PC-3 (cell line): ENCODE results near the gene POM121. TPM values are rescaled to one million over a fixed set of nuclear protein-coding genes. Genes with fewer than 3 reads are reported as not detected.
"Not testable (repeated sequence)": the region's sequence is repeated elsewhere in the genome, so short reads cannot be mapped to it uniquely, and the experiment has no call there.

Experiments used
- ATAC-seq: fragments of 200-7000 bp; cut with Tn5 transposase; 2 replicates; pipeline ENCODE4 v1.9.1; 2020; ENCODE audit warnings: mild to moderate bottlenecking, moderate library complexity
- BruUV-seq: library from RNA; stranded (reverse); fragments of 400-500 nt; replicated peaks from 2 replicates; lab custom pipeline; 2021; lab: Mats Ljungman, UMichigan
- CTCF ChIA-PET: fragments of 300-600 bp; sonication (Branson Sonifier 250); formaldehyde crosslinking; loops from one replicate; lab custom pipeline; 2022; ENCODE audit warnings: antibody characterized with exemption; lab: Charles Lee
- POLR2A ChIA-PET: fragments of 300-600 bp; sonication (Branson Sonifier 250); formaldehyde crosslinking; loops from one replicate; lab custom pipeline; 2022; ENCODE audit warnings: antibody characterized with exemption; ENCODE audit not compliant: unreplicated experiment; lab: Charles Lee
- DNase-seq: peaks from one replicate; pipeline ENCODE4 v3.0.0-alpha.2; 2015
- H2AFZ ChIP-seq: fragments of 300-600 bp; sonication (generic); 2 replicates; pipeline ENCODE4 v1.6.0; 2016; ENCODE audit warnings: antibody characterized with exemption, low read length
- H3F3A ChIP-seq: fragments of 300-600 bp; sonication (generic); one replicate; pipeline ENCODE4 v1.6.0; 2017; ENCODE audit warnings: antibody characterized with exemption, low read length, control low read depth, mild to moderate bottlenecking; ENCODE audit not compliant: unreplicated experiment
- H3K27ac ChIP-seq: fragments of 300-600 bp; sonication (generic); 2 replicates; pipeline ENCODE4 v1.5.1; 2016; ENCODE audit warnings: mild to moderate bottlenecking, low read length
- H3K27me3 ChIP-seq: fragments of 300-600 bp; sonication (generic); 2 replicates; pipeline ENCODE4 v1.6.1; 2016; ENCODE audit warnings: low read length, mixed read lengths
- H3K36me3 ChIP-seq: fragments of 300-600 bp; sonication (generic); 2 replicates; pipeline ENCODE4 v1.6.1; 2016; ENCODE audit warnings: low read depth, mixed run types, low read length, mixed read lengths
- H3K4me1 ChIP-seq: fragments of 300-600 bp; sonication (generic); 2 replicates; pipeline ENCODE4 v1.5.1; 2016; ENCODE audit warnings: low read length; ENCODE audit not compliant: insufficient read depth
- H3K4me2 ChIP-seq: fragments of 300-600 bp; sonication (generic); 2 replicates; pipeline ENCODE4 v1.6.0; 2016; ENCODE audit warnings: low read length
- H3K4me3 ChIP-seq: fragments of 300-600 bp; sonication (generic); 2 replicates; pipeline ENCODE4 v1.5.1; 2016; ENCODE audit warnings: mild to moderate bottlenecking, low read length, mixed read lengths
- H3K79me2 ChIP-seq: fragments of 300-600 bp; sonication (generic); 2 replicates; pipeline ENCODE4 v1.6.1; 2017; ENCODE audit warnings: low read length, mixed read lengths
- H3K9ac ChIP-seq: fragments of 300-600 bp; sonication (generic); 2 replicates; pipeline ENCODE4 v1.6.0; 2016; ENCODE audit warnings: mild to moderate bottlenecking, low read length
- H3K9me2 ChIP-seq: fragments of 300-600 bp; sonication (generic); replicated peaks from 2 replicates; pipeline ENCODE4 v1.6.1; 2016; ENCODE audit warnings: mixed run types, low read length, mixed read lengths
- H3K9me3 ChIP-seq: fragments of 300-600 bp; sonication (generic); 2 replicates; pipeline ENCODE4 v1.6.1; 2016; ENCODE audit warnings: low read length, mixed read lengths
- H4K20me1 ChIP-seq: fragments of 300-600 bp; sonication (generic); 2 replicates; pipeline ENCODE4 v1.6.1; 2016; ENCODE audit warnings: low read length, mixed read lengths
- CTCF ChIP-seq: fragments of 300-600 bp; sonication (generic); conservative IDR thresholded peaks from 2 replicates; pipeline ENCODE4 v1.5.1; 2017; ENCODE audit warnings: antibody characterized with exemption, low read depth, mild to moderate bottlenecking, low read length
- intact Hi-C: fragments of 100-400 bp; cut with micrococcal nuclease; formaldehyde crosslinking; loops from 2 replicates; pipeline ENCODE4 v1.9.0; 2023
- total RNA-seq: library from RNA; depleted of rRNA; stranded (reverse); fragments of >200 nt; gene quantifications from 2 replicates; pipeline ENCODE4 v1.2.3, GENCODE V29; 2014

The POM121 gene
- total RNA-seq, 1 experiment from 2014 or later: 13.1 TPM

- H3K79me2 ChIP-seq, H3K4me3 ChIP-seq, H3K9ac ChIP-seq, H3F3A ChIP-seq, H3K4me2 ChIP-seq, intact Hi-C loops, H3K9me3 ChIP-seq, H3K9me2 ChIP-seq, H3K27ac ChIP-seq, H3K27me3 ChIP-seq, H2AFZ ChIP-seq, H3K4me1 ChIP-seq, POLR2A ChIA-PET, H4K20me1 ChIP-seq, BruUV-seq, DNase-seq, H3K36me3 ChIP-seq, CTCF ChIA-PET: not testable (repeated sequence)
- peak; percentile 20; the same call in 1 of the 2 replicates for ATAC-seq
- TF ChIP-seq CTCF: peak; percentile 34; the same call in 1 of the 2 replicates
These were observed 21.3 kb downstream of the POM121 start for GRCh38 chr7:72946130-72946745.

- ATAC-seq, H3K9me2 ChIP-seq, H3K27ac ChIP-seq, BruUV-seq, H3K4me3 ChIP-seq, DNase-seq, H3K4me1 ChIP-seq, H3K9ac ChIP-seq, H3K27me3 ChIP-seq, CTCF ChIA-PET, H2AFZ ChIP-seq, POLR2A ChIA-PET, H3K9me3 ChIP-seq, H3F3A ChIP-seq, intact Hi-C loops, H3K36me3 ChIP-seq, H3K4me2 ChIP-seq, H4K20me1 ChIP-seq, H3K79me2 ChIP-seq: not testable (repeated sequence)
These were observed 23.8 kb downstream of the POM121 start for GRCh38 chr7:72948714-72949113.

GRCh38 chr7:72949276-72949675, 24.4 kb downstream of the POM121 start:
- POLR2A ChIA-PET, H3K27ac ChIP-seq, CTCF ChIA-PET, intact Hi-C loops, H3K4me2 ChIP-seq, ATAC-seq, H3K9me2 ChIP-seq, H3K9ac ChIP-seq, H2AFZ ChIP-seq, H3F3A ChIP-seq, H3K4me1 ChIP-seq, H3K27me3 ChIP-seq, H4K20me1 ChIP-seq, BruUV-seq, DNase-seq, H3K4me3 ChIP-seq, H3K9me3 ChIP-seq, H3K36me3 ChIP-seq, H3K79me2 ChIP-seq: not testable (repeated sequence)

GRCh38 chr7:72949686-72950085, 24.8 kb downstream of the POM121 start:
- ATAC-seq, H3K79me2 ChIP-seq, H3K27me3 ChIP-seq, H3K9me3 ChIP-seq, CTCF ChIA-PET, H3F3A ChIP-seq, DNase-seq, H4K20me1 ChIP-seq, H3K36me3 ChIP-seq, POLR2A ChIA-PET, H3K9me2 ChIP-seq, H3K9ac ChIP-seq, H2AFZ ChIP-seq, H3K4me3 ChIP-seq, H3K4me2 ChIP-seq, H3K27ac ChIP-seq, H3K4me1 ChIP-seq, BruUV-seq, intact Hi-C loops: not testable (repeated sequence)

- H3K27me3 ChIP-seq, H3K4me2 ChIP-seq, H3K79me2 ChIP-seq, H3K9me2 ChIP-seq, H3K4me3 ChIP-seq, H3K4me1 ChIP-seq, H3F3A ChIP-seq, H3K27ac ChIP-seq, intact Hi-C loops, BruUV-seq, H4K20me1 ChIP-seq, H3K36me3 ChIP-seq, CTCF ChIA-PET, H2AFZ ChIP-seq, ATAC-seq, H3K9ac ChIP-seq, DNase-seq, POLR2A ChIA-PET, H3K9me3 ChIP-seq: not testable (repeated sequence)
These were observed 25.5 kb downstream of the POM121 start for GRCh38 chr7:72950432-72950831.

GRCh38 chr7:72953901-72954562, 29.1 kb downstream of the POM121 start:
- CTCF ChIA-PET, H3K27ac ChIP-seq, H2AFZ ChIP-seq, POLR2A ChIA-PET, H4K20me1 ChIP-seq, H3K9me2 ChIP-seq, H3K36me3 ChIP-seq, H3K9ac ChIP-seq, H3K79me2 ChIP-seq, H3F3A ChIP-seq, DNase-seq, H3K9me3 ChIP-seq, H3K27me3 ChIP-seq, H3K4me1 ChIP-seq, intact Hi-C loops: not testable (repeated sequence)
- Histone ChIP-seq H3K4me3 (peak overlapping the region; percentile 59), H3K4me2 (peak overlapping the region; percentile 53; the same call in 1 of the 2 replicates)
- ATAC-seq: peak; percentile 68
- BruUV-seq: TSS peak; percentile 70
